Measurements from ENCODE around the gene UBALD1. TPM values are rescaled to one million over a fixed set of nuclear protein-coding genes. Genes with fewer than 3 reads are reported as not detected.

Gene UBALD1
- total RNA-seq, 1 experiment from 2014 or later: 29.9 TPM

GRCh38 chr16:4634768-4635167 lies 20.1 kb upstream of the UBALD1 start:
- intact Hi-C loops (cut with micrococcal nuclease; ENCODE audit: unreplicated experiment) (no loop called here), in situ Hi-C loops (cut with HindIII; ENCODE audit: low pct_unique_long_range_greater_than_20kb, low sequenced_read_pairs) (no loop called here)
- Histone ChIP-seq H3K27me3 (ENCODE audit: control insufficient read depth, insufficient read depth, low read length) (no peaks in the 10 kb centered on the region), H3K4me1 (ENCODE audit: control insufficient read depth, insufficient read depth, low read length) (no peaks in the 10 kb centered on the region), H3K4me3 (ENCODE audit: low read depth in 2 of 2, low read length in 2 of 2) (no peak overlapping the region), H3K27ac (ENCODE audit: low read length) (no peak overlapping the region), H3K9me3 (ENCODE audit: control insufficient read depth, insufficient read depth, low read depth, low read length) (no peaks in the 10 kb centered on the region; the same call in 1 of the 2 replicates), H3K36me3 (ENCODE audit: control insufficient read depth, insufficient read depth, low read length) (no peaks in the 10 kb centered on the region)
- no TSS peak for BruUV-seq (replicated peaks)
- ATAC-seq (no peak), DNase-seq (ENCODE audit: low read depth, low spot score) (no peak)
- ChIA-PET POLR2A (interaction anchor here (0.5 to 0.9 kb wide), 2 partner anchors 9 to 884 kb away, joined by 4 to 5 read pairs; no protein-coding TSS in a partner anchor), CTCF (no interaction called here)
- no peak for TF ChIP-seq TCF7L2 (IDR thresholded peaks at IDR 0.05; ENCODE audit: low read depth, low read length)
- TF ChIP-seq POLR2AphosphoS5 (IDR thresholded peaks at IDR 0.05; ENCODE audit: low read depth, low read length): no peak
- TF ChIP-seq, protein P1, sequence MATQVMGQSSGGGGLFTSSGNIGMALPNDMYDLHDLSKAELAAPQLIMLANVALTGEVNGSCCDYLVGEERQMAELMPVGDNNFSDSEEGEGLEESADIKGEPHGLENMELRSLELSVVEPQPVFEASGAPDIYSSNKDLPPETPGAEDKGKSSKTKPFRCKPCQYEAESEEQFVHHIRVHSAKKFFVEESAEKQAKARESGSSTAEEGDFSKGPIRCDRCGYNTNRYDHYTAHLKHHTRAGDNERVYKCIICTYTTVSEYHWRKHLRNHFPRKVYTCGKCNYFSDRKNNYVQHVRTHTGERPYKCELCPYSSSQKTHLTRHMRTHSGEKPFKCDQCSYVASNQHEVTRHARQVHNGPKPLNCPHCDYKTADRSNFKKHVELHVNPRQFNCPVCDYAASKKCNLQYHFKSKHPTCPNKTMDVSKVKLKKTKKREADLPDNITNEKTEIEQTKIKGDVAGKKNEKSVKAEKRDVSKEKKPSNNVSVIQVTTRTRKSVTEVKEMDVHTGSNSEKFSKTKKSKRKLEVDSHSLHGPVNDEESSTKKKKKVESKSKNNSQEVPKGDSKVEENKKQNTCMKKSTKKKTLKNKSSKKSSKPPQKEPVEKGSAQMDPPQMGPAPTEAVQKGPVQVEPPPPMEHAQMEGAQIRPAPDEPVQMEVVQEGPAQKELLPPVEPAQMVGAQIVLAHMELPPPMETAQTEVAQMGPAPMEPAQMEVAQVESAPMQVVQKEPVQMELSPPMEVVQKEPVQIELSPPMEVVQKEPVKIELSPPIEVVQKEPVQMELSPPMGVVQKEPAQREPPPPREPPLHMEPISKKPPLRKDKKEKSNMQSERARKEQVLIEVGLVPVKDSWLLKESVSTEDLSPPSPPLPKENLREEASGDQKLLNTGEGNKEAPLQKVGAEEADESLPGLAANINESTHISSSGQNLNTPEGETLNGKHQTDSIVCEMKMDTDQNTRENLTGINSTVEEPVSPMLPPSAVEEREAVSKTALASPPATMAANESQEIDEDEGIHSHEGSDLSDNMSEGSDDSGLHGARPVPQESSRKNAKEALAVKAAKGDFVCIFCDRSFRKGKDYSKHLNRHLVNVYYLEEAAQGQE (IDR thresholded peaks at IDR 0.05; ENCODE audit: insufficient read depth in 1 of 2, low read depth in 2 of 2, low read length in 1 of 2): no peak
- no peak for TF ChIP-seq SIN3A (IDR thresholded peaks at IDR 0.05; ENCODE audit: borderline replicate concordance, insufficient read depth, low read depth, low read length)
- TF ChIP-seq, protein P2, sequence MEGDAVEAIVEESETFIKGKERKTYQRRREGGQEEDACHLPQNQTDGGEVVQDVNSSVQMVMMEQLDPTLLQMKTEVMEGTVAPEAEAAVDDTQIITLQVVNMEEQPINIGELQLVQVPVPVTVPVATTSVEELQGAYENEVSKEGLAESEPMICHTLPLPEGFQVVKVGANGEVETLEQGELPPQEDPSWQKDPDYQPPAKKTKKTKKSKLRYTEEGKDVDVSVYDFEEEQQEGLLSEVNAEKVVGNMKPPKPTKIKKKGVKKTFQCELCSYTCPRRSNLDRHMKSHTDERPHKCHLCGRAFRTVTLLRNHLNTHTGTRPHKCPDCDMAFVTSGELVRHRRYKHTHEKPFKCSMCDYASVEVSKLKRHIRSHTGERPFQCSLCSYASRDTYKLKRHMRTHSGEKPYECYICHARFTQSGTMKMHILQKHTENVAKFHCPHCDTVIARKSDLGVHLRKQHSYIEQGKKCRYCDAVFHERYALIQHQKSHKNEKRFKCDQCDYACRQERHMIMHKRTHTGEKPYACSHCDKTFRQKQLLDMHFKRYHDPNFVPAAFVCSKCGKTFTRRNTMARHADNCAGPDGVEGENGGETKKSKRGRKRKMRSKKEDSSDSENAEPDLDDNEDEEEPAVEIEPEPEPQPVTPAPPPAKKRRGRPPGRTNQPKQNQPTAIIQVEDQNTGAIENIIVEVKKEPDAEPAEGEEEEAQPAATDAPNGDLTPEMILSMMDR (IDR thresholded peaks at IDR 0.05): no peak

DNA sequence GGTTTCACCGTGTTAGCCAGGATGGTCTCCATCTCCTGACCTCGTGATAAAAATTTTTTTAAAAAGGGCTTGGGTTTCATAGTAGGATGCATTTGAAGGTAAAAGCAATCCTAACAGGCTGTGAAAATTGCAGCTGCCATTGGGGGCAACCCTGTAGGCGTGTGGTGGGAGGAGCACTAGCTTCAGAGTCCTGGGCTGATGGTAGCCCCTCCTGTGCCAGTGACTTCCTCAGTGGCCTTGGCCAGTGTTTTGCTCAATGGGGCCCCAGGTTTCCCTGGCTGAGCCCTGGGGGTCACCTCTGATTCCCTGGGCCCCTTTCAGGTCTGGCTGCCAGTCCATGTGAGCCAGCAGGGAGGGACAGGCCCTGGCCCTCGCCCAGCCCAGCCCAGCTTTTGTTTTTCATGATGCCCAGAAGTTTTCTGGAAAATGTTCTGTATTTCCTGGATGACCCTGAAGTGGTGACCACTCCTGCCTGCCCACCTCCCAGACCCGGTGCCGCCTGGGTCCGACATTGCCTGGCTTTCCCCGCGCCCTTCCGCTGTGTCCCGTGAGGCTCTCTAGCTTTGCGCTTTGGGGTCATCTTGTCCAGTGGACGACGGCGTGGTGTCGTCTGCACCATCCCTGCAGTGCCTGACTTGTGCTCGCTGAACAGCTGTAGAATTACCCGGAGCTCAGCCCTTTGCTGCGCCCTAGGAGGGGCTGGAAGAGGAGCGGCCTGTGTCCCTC lies 19.4 kb upstream of the UBALD1 start:
- no peaks in the 10 kb centered on the region; the same call in 1 of the 2 replicates for H3K9me3 ChIP-seq (ENCODE audit: control insufficient read depth, insufficient read depth, low read depth, low read length)
- TF ChIP-seq, protein P1 (IDR thresholded peaks at IDR 0.05; ENCODE audit: insufficient read depth in 1 of 2, low read depth in 2 of 2, low read length in 1 of 2): no peak
- TF ChIP-seq TCF7L2 (IDR thresholded peaks at IDR 0.05; ENCODE audit: low read depth, low read length) (no peak), POLR2AphosphoS5 (IDR thresholded peaks at IDR 0.05; ENCODE audit: low read depth, low read length) (no peak), SIN3A (IDR thresholded peaks at IDR 0.05; ENCODE audit: borderline replicate concordance, insufficient read depth, low read depth, low read length) (no peak)
- TF ChIP-seq, protein P2 (IDR thresholded peaks at IDR 0.05): no peak
- ChIA-PET CTCF (no interaction called here), POLR2A (no interaction called here)
- no peak overlapping the region for H3K27ac ChIP-seq (ENCODE audit: low read length)
- no TSS peak for BruUV-seq (replicated peaks)
- H3K36me3 ChIP-seq (ENCODE audit: control insufficient read depth, insufficient read depth, low read length): no peaks in the 10 kb centered on the region
- DNase-seq (ENCODE audit: low read depth, low spot score): no peak
- H3K4me3 ChIP-seq (ENCODE audit: low read depth in 2 of 2, low read length in 2 of 2): no peak overlapping the region
- in situ Hi-C loops (cut with HindIII; ENCODE audit: low pct_unique_long_range_greater_than_20kb, low sequenced_read_pairs) (no loop called here), intact Hi-C loops (cut with micrococcal nuclease; ENCODE audit: unreplicated experiment) (no loop called here)
- H3K27me3 ChIP-seq (ENCODE audit: control insufficient read depth, insufficient read depth, low read length): no peaks in the 10 kb centered on the region
- no peak for ATAC-seq
- no peaks in the 10 kb centered on the region for H3K4me1 ChIP-seq (ENCODE audit: control insufficient read depth, insufficient read depth, low read length)

Data from Panc1 (cell line).